CD14-positive monocyte (primary cell): ENCODE results near the gene KLHL10. TPM values are rescaled to one million over a fixed set of nuclear protein-coding genes. Genes with fewer than 3 reads are reported as not detected.

Experiments
- DNase-seq, 3 donors: peaks; one replicate each; pipeline ENCODE4 v3.0.0-alpha.2; 2011 to 2022
- H2AFZ ChIP-seq: 2 replicates; pipeline ENCODE4 v1.6.0; 2012; ENCODE audit warnings: mild to moderate bottlenecking, low read depth, low read length, inconsistent platforms; ENCODE audit not compliant: insufficient read depth, poor library complexity, severe bottlenecking
- H3K27ac ChIP-seq, 2 donors: 1 replicate in 1 of 2; 2 replicates in 1 of 2; pipeline ENCODE4 v1.5.1; 2012 to 2013; ENCODE audit warnings: low read length in 2 of 2, control low read depth in 1 of 2, inconsistent platforms in 1 of 2, low read depth in 1 of 2, mild to moderate bottlenecking in 1 of 2
- H3K27me3 ChIP-seq, 2 donors: one replicate each; pipeline versions ENCODE4 v1.6.0 to v1.6.1; 2011 to 2013; ENCODE audit warnings: low read length in 2 of 2; ENCODE audit not compliant: control insufficient read depth in 2 of 2, insufficient read depth in 2 of 2
- H3K36me3 ChIP-seq, 2 donors: replicated peaks in 1 of 2; 1 replicate in 1 of 2; 2 replicates in 1 of 2; pipeline versions ENCODE4 v1.5.1 to v1.6.1; 2012 to 2013; ENCODE audit warnings: low read length in 2 of 2, control low read depth in 1 of 2, inconsistent platforms in 1 of 2, mild to moderate bottlenecking in 1 of 2; ENCODE audit not compliant: insufficient read depth in 2 of 2, control insufficient read depth in 1 of 2
- H3K4me1 ChIP-seq, 2 donors: 1 replicate in 1 of 2; 2 replicates in 1 of 2; pipeline versions ENCODE4 v1.5.1 to v1.6.1; 2012 to 2013; ENCODE audit warnings: low read length in 2 of 2, control low read depth in 1 of 2, inconsistent platforms in 1 of 2, mild to moderate bottlenecking in 1 of 2, moderate library complexity in 1 of 2; ENCODE audit not compliant: insufficient read depth in 2 of 2, control insufficient read depth in 1 of 2
- H3K4me2 ChIP-seq: replicated peaks from 2 replicates; pipeline ENCODE3; 2012; ENCODE audit warnings: low read length, moderate library complexity, mild to moderate bottlenecking; ENCODE audit not compliant: poor library complexity, severe bottlenecking; ENCODE audit errors: extremely low read depth
- H3K4me3 ChIP-seq, 3 experiments: fragments of 200-600 bp in 1 of 3; sonication (generic) in 1 of 3; replicated peaks in 1 of 3; 1 replicate in 2 of 3; 2 replicates in 1 of 3; pipeline ENCODE4 v1.5.1; 2011 to 2013; ENCODE audit warnings: low read length in 3 of 3, mild to moderate bottlenecking in 3 of 3, control low read depth in 2 of 3, low read depth in 2 of 3, inconsistent platforms in 1 of 3, moderate library complexity in 1 of 3
- H3K79me2 ChIP-seq: 2 replicates; pipeline ENCODE4 v1.6.0; 2012; ENCODE audit warnings: mild to moderate bottlenecking, control low read depth, inconsistent platforms, low read length, moderate library complexity; ENCODE audit not compliant: insufficient read depth
- H3K9ac ChIP-seq: 2 replicates; pipeline ENCODE4 v1.6.0; 2017; ENCODE audit warnings: low read length, mild to moderate bottlenecking; ENCODE audit not compliant: insufficient read depth, poor library complexity, severe bottlenecking
- H3K9me3 ChIP-seq, 2 donors: replicated peaks in 1 of 2; 1 replicate in 1 of 2; 2 replicates in 1 of 2; pipeline versions ENCODE4 v1.5.1 to v1.6.1; 2012 to 2013; ENCODE audit warnings: low read length in 2 of 2, control low read depth in 1 of 2; ENCODE audit not compliant: control insufficient read depth in 1 of 2, insufficient read depth in 1 of 2
- H4K20me1 ChIP-seq: 2 replicates; pipeline ENCODE4 v1.6.0; 2012; ENCODE audit warnings: mild to moderate bottlenecking, low read length, control low read depth, moderate library complexity; ENCODE audit not compliant: insufficient read depth
- H3K27ac Mint-ChIP-seq, 7 donors: one replicate each; pipeline ENCODE4 v1.8.0; 2020; ENCODE audit warnings: mild to moderate bottlenecking in 7 of 7, mixed read lengths in 7 of 7, moderate library complexity in 6 of 7, inconsistent platforms in 2 of 7
- H3K27me3 Mint-ChIP-seq, 3 donors: one replicate each; pipeline ENCODE4 v1.8.0; 2021 to 2022; ENCODE audit warnings: low read depth in 3 of 3, mild to moderate bottlenecking in 3 of 3, mixed read lengths in 3 of 3, moderate library complexity in 3 of 3, inconsistent platforms in 1 of 3
- H3K36me3 Mint-ChIP-seq, 2 donors: one replicate each; pipeline ENCODE4 v1.8.0; 2020; ENCODE audit warnings: mixed read lengths in 2 of 2, inconsistent platforms in 1 of 2, mild to moderate bottlenecking in 1 of 2
- H3K4me1 Mint-ChIP-seq: one replicate; pipeline ENCODE4 v1.8.0; 2020; ENCODE audit warnings: mild to moderate bottlenecking, mixed read lengths
- H3K4me3 Mint-ChIP-seq, 2 donors: one replicate each; pipeline ENCODE4 v1.8.0; 2020; ENCODE audit warnings: mild to moderate bottlenecking in 2 of 2, mixed read lengths in 2 of 2, moderate library complexity in 1 of 2
- H3K9me3 Mint-ChIP-seq, 7 donors: one replicate each; pipeline ENCODE4 v1.8.0; 2020 to 2022; ENCODE audit warnings: mixed read lengths in 7 of 7, mild to moderate bottlenecking in 6 of 7, moderate library complexity in 6 of 7, inconsistent platforms in 2 of 7
- CTCF ChIP-seq: fragments of 200-600 bp; IDR thresholded peaks from one replicate; pipeline ENCODE4 v1.8.0; 2022; ENCODE audit warnings: antibody characterized with exemption, mild to moderate bottlenecking
- WGBS: methylation state at CpG from one replicate; pipeline ENCODE4 v1.1.5; 2013; ENCODE audit warnings: missing lambda C conversion rate; ENCODE audit not compliant: insufficient coverage; 5-methylcytosine and 5-hydroxymethylcytosine counted together
- intact Hi-C, 2 donors: fragments of 100-400 bp; cut with micrococcal nuclease; formaldehyde crosslinking; loops; one replicate each; pipeline versions ENCODE4 v1.15.0 to v1.15.1; 2023
- polyA plus RNA-seq, 3 donors: library from polyadenylated mRNA; depleted of rRNA in 1 of 3; unstranded in 2 of 3; stranded (reverse) in 1 of 3; fragments of 300-500 nt in 2 of 3; fragments of >200 nt in 1 of 3; fragmentation: Illumina TruSeq in 2 of 3; gene quantifications; 1 replicate in 2 of 3; 2 replicates in 1 of 3; pipeline ENCODE4 v1.2.3, GENCODE V29; 2012 to 2021

Gene KLHL10
- polyA plus RNA-seq, 3 donors, result 0.15 TPM; not detected in 2

GRCh38 chr17:41811549-41812380 lies 25.9 kb upstream of the KLHL10 start, which contains the start of gene P3H4:
P3H4 (minus strand) TSS chr17:41811949; CDS start chr17:41811915, 34 bp downstream.
- under 1% methylated on average over 83 of the region's 96 CpGs for whole genome bisulfite sequencing
- H3K9me3 ChIP-seq, result no peaks in the 10 kb centered on the region
- H3K36me3 Mint-ChIP-seq, result peaks cover 4 to 5% of the 10 kb centered on the region in 2 donors
- peak within 1 kb of the TSS; percentile 80 for H3K4me2 ChIP-seq
- peak within 1 kb of the TSS; percentile 43 for H3K9ac ChIP-seq
- peak within 1 kb of the TSS; percentile 89 for H2AFZ ChIP-seq
- peak within 1 kb of the TSS; percentile 77 to 94 for H3K4me3 Mint-ChIP-seq
- H3K36me3 ChIP-seq, result no peaks in the 10 kb centered on the region
- DNase-seq, result peak; percentile 62 to 76 (median 69)
- H3K4me1 ChIP-seq, result peaks cover 16 to 24% of the 10 kb centered on the region in 2 donors
- peak within 1 kb of the TSS in 2 of 7 donors; percentile 73 to 87 for H3K27ac Mint-ChIP-seq
- peak within 1 kb of the TSS; percentile 23 to 80 (median 33) for H3K4me3 ChIP-seq
- H3K27ac ChIP-seq, result no peak within 1 kb of the TSS
- H4K20me1 ChIP-seq, result no peaks in the 10 kb centered on the region
- no peaks in the 10 kb centered on the region for H3K79me2 ChIP-seq
- H3K27me3 ChIP-seq, result peaks cover 9 to 46% of the 10 kb centered on the region in 2 donors
- intact Hi-C loops, result no loop called here
- H3K4me1 Mint-ChIP-seq, result peaks cover 14% of the 10 kb centered on the region
- H3K27me3 Mint-ChIP-seq, result peaks cover 28 to 54% (median 41%) of the 10 kb centered on the region in 3 donors
- peaks cover 0 to 8% (median 2%) of the 10 kb centered on the region in 7 donors for H3K9me3 Mint-ChIP-seq
- TF ChIP-seq CTCF, result peak; percentile 67

GRCh38 chr17:41812381-41813151 lies 25.1 kb upstream of the KLHL10 start, which contains the start of gene FKBP10:
FKBP10 (plus strand) TSS chr17:41813004; CDS start chr17:41813035, 31 bp downstream.
- WGBS, result 1% methylated on average over 15 of the region's 35 CpGs
- no peak for TF ChIP-seq CTCF

More at GRCh38 chr17:41812381-41813151, 25.1 kb upstream of the KLHL10 start, which contains the start of gene FKBP10:
- H3K4me3 ChIP-seq, result peak within 1 kb of the TSS; percentile 23 to 80 (median 33)
- Mint-ChIP-seq H3K4me3 (peak within 1 kb of the TSS; percentile 77 to 94), H3K9me3 (peaks cover 0 to 8% (median 2%) of the 10 kb centered on the region in 7 donors), H3K36me3 (peaks cover 4 to 5% of the 10 kb centered on the region in 2 donors), H3K4me1 (peaks cover 14% of the 10 kb centered on the region), H3K27ac (peak within 1 kb of the TSS in 2 of 7 donors; percentile 73 to 87), H3K27me3 (peaks cover 28 to 54% (median 41%) of the 10 kb centered on the region in 3 donors)
- H3K4me2 ChIP-seq, result peak within 1 kb of the TSS; percentile 80
- peaks cover 9 to 46% of the 10 kb centered on the region in 2 donors for H3K27me3 ChIP-seq
- no peaks in the 10 kb centered on the region for H4K20me1 ChIP-seq
- no peaks in the 10 kb centered on the region for H3K79me2 ChIP-seq
- peaks cover 16 to 24% of the 10 kb centered on the region in 2 donors for H3K4me1 ChIP-seq
- H3K27ac ChIP-seq, result no peak within 1 kb of the TSS
- no peaks in the 10 kb centered on the region for H3K36me3 ChIP-seq
- peak within 1 kb of the TSS; percentile 89 for H2AFZ ChIP-seq
- no peaks in the 10 kb centered on the region for H3K9me3 ChIP-seq
- DNase-seq, result no peak
- intact Hi-C loops, result no loop called here
- peak within 1 kb of the TSS; percentile 43 for H3K9ac ChIP-seq
